ENCODE measurements around the gene EIF4G3. TPM values are rescaled to one million over a fixed set of nuclear protein-coding genes. Genes with fewer than 3 reads are reported as not detected.
A peak's percentile ranks its signal among the peaks of the same experiment; 100 is the strongest.

EIF4G3 gene
- total and polyA plus RNA-seq, 10 donors, result 14.3 to 97.3 (median 64.1) TPM

DNA sequence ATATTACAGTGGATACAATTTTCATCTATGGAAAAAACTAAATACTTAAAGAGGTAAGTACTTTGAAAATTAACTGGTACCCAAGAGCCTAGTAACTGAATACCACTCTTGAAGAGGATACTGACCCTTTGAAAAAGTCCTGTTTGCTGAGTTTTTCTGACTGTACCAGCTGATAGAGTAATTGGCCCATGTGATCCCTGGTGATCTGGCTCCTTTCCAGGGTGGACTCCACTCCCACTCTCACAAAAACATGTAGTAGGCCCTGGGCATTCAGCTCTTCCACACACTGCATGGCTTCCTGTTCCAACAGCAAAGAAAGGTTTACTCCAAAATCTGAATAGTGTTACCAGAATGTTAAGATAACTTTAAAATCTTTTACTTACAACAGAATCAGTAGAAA, 336.0 kb downstream of the EIF4G3 start:
- Histone ChIP-seq H3K27me3 (replicated peaks in 1 of 7) (no peaks in the 10 kb centered on the region), H3K4me1 (no peaks in the 10 kb centered on the region), H3K27ac (no peak overlapping the region), H3K36me3 (peaks cover 0 to 94% (median 31%) of the 10 kb centered on the region in 6 donors), H3K4me3 (no peak overlapping the region), H3K9me3 (no peaks in the 10 kb centered on the region)
- intact Hi-C loops (cut with DNase I; ENCODE audit: low total_unique reads), result no loop called here
- TF ChIP-seq POLR2AphosphoS5 (IDR thresholded peaks at IDR 0.05) (no peak), POLR2A (IDR thresholded peaks at IDR 0.05) (no peak)
- TF ChIP-seq, protein P1, sequence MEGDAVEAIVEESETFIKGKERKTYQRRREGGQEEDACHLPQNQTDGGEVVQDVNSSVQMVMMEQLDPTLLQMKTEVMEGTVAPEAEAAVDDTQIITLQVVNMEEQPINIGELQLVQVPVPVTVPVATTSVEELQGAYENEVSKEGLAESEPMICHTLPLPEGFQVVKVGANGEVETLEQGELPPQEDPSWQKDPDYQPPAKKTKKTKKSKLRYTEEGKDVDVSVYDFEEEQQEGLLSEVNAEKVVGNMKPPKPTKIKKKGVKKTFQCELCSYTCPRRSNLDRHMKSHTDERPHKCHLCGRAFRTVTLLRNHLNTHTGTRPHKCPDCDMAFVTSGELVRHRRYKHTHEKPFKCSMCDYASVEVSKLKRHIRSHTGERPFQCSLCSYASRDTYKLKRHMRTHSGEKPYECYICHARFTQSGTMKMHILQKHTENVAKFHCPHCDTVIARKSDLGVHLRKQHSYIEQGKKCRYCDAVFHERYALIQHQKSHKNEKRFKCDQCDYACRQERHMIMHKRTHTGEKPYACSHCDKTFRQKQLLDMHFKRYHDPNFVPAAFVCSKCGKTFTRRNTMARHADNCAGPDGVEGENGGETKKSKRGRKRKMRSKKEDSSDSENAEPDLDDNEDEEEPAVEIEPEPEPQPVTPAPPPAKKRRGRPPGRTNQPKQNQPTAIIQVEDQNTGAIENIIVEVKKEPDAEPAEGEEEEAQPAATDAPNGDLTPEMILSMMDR (IDR thresholded peaks at IDR 0.05 in 8 of 11, conservative IDR thresholded peaks at IDR 0.05 in 3 of 11), result no peak
- DNase-seq, result no peak

DNA sequence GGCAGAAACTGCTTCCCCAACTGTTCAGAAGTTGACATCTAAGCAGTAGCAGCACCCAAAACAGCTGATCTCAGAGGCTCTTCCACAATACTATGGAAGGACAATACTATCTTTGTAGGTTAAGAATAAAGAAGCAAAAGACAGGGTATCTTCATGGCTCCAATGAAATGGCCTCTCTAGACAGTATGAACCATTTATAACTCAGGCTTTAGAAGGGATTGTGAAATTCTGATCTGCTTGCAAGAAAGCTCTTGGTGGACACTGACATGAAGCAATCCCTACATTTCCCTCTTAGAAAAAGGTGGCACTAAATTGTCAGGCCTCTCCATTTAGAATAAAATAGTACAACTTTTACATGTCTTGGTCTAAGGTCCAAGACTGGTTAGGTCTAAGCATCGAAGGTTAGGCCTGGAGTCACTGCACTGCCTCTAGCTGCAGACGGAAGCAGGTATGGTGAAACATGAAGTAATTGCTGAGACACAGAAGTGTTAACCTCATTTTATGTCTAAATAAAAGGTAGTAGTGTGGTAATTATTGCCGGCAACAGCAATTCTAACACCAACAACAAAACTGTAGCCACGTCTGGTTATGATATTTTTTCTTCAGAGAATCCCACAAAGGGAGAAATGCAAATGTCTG, 339.0 kb downstream of the EIF4G3 start:
- Histone ChIP-seq H3K9me3 (no peaks in the 10 kb centered on the region), H3K4me3 (no peak overlapping the region), H3K27me3 (replicated peaks in 1 of 7) (no peaks in the 10 kb centered on the region), H3K27ac (peak overlapping the region in 5 of 8 donors; percentile 0 to 64 (median 47)), H3K4me1 (peaks cover 0 to 9% (median 0%) of the 10 kb centered on the region in 6 donors), H3K36me3 (peaks cover 0 to 82% (median 26%) of the 10 kb centered on the region in 6 donors)
- intact Hi-C loops (cut with DNase I; ENCODE audit: low total_unique reads), result no loop called here
- no peak for DNase-seq
- TF ChIP-seq POLR2A (IDR thresholded peaks at IDR 0.05) (no peak), POLR2AphosphoS5 (IDR thresholded peaks at IDR 0.05) (no peak)
- TF ChIP-seq, protein P1 (IDR thresholded peaks at IDR 0.05 in 8 of 11, conservative IDR thresholded peaks at IDR 0.05 in 3 of 11), result no peak
- 46 to 84% (median 78%) methylated on average over 4 of the region's 4 CpGs for WGBS, 5 donors

DNA sequence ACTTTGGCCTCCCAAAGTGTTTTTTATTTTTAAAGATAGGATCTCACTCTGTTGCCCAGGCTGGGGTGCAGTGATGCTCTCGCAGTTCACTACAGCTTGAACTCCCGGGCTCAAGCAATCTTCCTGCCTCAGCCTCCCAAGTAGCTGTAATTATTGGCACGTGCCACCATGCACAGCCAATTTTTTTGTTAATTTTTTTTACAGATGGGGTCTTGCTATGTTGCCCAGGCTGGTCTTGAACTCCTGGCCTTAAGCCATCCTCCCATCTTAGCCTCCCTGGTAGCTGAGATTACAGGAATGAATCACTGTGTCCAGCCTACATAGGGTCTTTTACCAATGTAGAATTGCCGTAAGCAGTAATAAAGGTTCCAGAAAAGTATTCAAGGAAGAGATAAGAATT, 340.5 kb downstream of the EIF4G3 start:
- DNase-seq, result no peak
- peaks cover 0 to 71% (median 26%) of the 10 kb centered on the region in 6 donors for H3K36me3 ChIP-seq
- no peak overlapping the region for H3K4me3 ChIP-seq
- TF ChIP-seq POLR2AphosphoS5 (IDR thresholded peaks at IDR 0.05) (no peak), POLR2A (IDR thresholded peaks at IDR 0.05) (no peak)
- TF ChIP-seq, protein P1 (IDR thresholded peaks at IDR 0.05 in 8 of 11, conservative IDR thresholded peaks at IDR 0.05 in 3 of 11), result no peak
- H3K4me1 ChIP-seq, result peaks cover 0 to 9% (median 0%) of the 10 kb centered on the region in 6 donors
- WGBS, 5 donors, result 93 to 100% (median 96%) methylated on average over 4 of the region's 4 CpGs
- intact Hi-C loops (cut with DNase I; ENCODE audit: low total_unique reads), result no loop called here
- no peaks in the 10 kb centered on the region for H3K9me3 ChIP-seq
- no peaks in the 10 kb centered on the region for H3K27me3 ChIP-seq (replicated peaks in 1 of 7)
- no peak overlapping the region for H3K27ac ChIP-seq

DNA sequence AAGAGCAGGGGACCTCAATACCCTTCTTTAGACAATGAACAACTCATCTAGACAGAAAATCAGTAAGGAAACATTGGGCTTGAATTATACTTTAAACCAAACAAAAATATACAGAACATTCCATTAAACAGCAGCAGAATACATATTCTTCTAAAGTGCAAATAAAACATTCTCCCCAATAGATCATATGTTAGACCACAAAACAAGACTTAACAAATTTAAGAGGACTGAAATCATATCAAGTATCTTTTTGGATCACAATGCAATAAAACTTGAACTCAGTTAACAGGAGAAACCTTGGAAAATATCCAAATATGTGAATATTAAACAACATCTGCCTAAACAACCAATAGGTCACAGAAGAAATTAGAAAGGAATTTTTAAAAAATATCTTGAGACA, 341.9 kb downstream of the EIF4G3 start:
- DNase-seq, result no peak
- no peaks in the 10 kb centered on the region for H3K9me3 ChIP-seq
- H3K4me1 ChIP-seq, result peaks cover 0 to 9% (median 0%) of the 10 kb centered on the region in 6 donors
- no peak overlapping the region for H3K27ac ChIP-seq
- intact Hi-C loops (cut with DNase I; ENCODE audit: low total_unique reads), result no loop called here
- H3K4me3 ChIP-seq, result no peak overlapping the region
- TF ChIP-seq, protein P1 (IDR thresholded peaks at IDR 0.05 in 8 of 11, conservative IDR thresholded peaks at IDR 0.05 in 3 of 11), result no peak
- no peak for TF ChIP-seq POLR2A (IDR thresholded peaks at IDR 0.05)
- TF ChIP-seq POLR2AphosphoS5 (IDR thresholded peaks at IDR 0.05), result no peak
- no peaks in the 10 kb centered on the region for H3K27me3 ChIP-seq (replicated peaks in 1 of 7)
- H3K36me3 ChIP-seq, result peaks cover 0 to 59% (median 18%) of the 10 kb centered on the region in 6 donors

Measured in spleen (tissue), 11 donors.